ENCODE data around the gene LHPP. TPM values are rescaled to one million over a fixed set of nuclear protein-coding genes. Genes with fewer than 3 reads are reported as not detected.

LHPP gene
- total RNA-seq, 1 donor from 2014 or later: 8.6 TPM

GRCh38 chr10:124508070-124508667 lies 46.5 kb downstream of the LHPP start:
- Mint-ChIP-seq H3K9me3 (no peaks in the 10 kb centered on the region), H3K27ac (no peak overlapping the region), H3K4me1 (peaks cover 5% of the 10 kb centered on the region), H3K4me3 (no peak overlapping the region), H3K27me3 (no peaks in the 10 kb centered on the region), H3K36me3 (ENCODE audit: low read depth) (peaks cover 1% of the 10 kb centered on the region)
- intact Hi-C loops (cut with micrococcal nuclease): no loop called here
- DNase-seq: no peak

DNA sequence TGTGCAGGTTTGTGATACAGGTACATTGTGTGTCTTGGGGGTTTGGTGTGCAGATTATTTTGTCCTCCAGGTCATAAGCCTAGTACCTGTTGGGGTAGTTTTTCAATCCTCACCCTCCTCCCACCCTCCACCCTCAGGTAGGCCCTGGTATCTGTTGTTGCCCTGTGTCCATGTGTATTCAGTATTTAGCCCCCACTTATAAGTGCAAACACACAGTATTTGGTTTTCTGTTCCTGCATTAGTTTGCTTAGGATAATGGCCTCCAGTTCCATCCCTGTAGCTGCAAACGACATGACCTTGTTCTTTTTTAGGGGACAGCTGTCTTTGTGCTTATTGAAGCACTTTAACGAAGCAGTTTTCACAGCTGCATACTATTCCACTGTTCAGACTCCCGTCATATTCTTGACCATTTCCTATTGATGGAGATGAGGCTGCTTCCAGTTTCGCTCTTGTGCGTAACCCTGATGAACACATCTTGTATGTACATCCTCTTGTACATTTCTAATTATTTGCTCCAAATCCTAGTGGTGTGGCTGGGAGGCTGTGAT lies 47.4 kb downstream of the LHPP start:
- intact Hi-C loops (cut with micrococcal nuclease): no loop called here
- no peak for DNase-seq
- Mint-ChIP-seq H3K27me3 (no peaks in the 10 kb centered on the region), H3K4me3 (no peak overlapping the region), H3K36me3 (ENCODE audit: low read depth) (peaks cover 1% of the 10 kb centered on the region), H3K27ac (no peak overlapping the region), H3K4me1 (peaks cover 5% of the 10 kb centered on the region), H3K9me3 (no peaks in the 10 kb centered on the region)

DNA sequence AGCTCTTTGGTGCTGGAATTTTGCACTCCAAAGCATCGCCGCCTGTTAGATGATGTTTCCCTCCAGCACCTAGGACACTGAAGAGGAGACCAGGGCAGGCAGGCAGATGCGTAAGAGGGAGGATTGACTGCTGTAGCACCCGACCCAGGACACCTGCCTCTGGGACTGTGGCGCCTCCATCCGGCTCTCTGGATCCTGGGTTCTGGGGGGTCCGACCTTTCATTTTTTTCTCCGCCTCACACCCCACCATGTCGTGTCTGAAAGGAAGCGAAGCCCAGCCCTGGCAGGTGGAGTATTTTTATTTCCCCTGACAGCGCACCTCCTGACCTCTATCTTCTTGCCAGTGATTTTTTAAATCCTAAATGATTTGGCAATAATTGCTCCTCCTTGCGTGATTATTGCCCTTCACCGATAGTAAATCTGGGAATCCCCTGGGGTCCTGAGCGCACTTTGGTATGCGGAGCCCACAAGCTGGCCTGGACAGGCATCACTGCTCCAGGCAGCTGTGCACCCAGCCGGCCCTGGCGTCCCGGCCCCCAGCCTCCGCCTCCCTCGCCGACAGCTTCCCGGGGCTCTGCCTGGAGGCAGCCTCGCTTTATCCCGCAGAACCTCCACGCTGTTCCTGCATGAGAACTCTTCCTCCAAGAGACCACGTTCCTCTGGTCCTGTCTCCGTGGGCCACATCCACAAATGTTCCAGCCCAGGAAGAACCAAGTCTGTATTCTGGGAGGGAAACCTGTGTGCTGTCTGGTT lies 48.4 kb downstream of the LHPP start:
- Mint-ChIP-seq H3K4me1 (peaks cover 5% of the 10 kb centered on the region), H3K4me3 (no peak overlapping the region), H3K27ac (no peak overlapping the region), H3K9me3 (no peaks in the 10 kb centered on the region), H3K27me3 (no peaks in the 10 kb centered on the region), H3K36me3 (ENCODE audit: low read depth) (peaks cover 1% of the 10 kb centered on the region)
- intact Hi-C loops (cut with micrococcal nuclease): no loop called here
- DNase-seq: no peak

DNA sequence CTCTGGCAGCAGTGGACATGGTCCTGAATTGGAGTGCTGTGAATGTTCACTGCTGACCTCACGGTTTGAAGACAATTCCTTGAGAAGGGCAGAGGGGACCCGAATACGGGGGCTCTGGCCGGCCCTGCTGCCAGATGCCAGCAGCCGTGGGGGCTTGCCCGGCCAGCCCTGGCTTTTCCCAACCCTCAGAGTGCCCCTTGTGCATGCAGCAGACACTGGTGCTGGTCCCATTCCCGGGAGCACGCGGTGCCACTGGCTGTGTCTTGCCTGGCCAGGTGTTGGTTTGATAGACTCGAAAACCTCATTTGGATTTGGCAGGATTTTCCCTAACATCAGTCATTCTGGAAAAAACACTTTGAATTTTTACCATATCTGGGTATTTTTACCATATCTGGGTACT lies 49.1 kb downstream of the LHPP start:
- H3K9me3 Mint-ChIP-seq: no peaks in the 10 kb centered on the region
- H3K27me3 Mint-ChIP-seq: no peaks in the 10 kb centered on the region
- no peak for DNase-seq
- H3K27ac Mint-ChIP-seq: no peak overlapping the region
- no peak overlapping the region for H3K4me3 Mint-ChIP-seq
- peaks cover 1% of the 10 kb centered on the region for H3K36me3 Mint-ChIP-seq (ENCODE audit: low read depth)
- H3K4me1 Mint-ChIP-seq: peaks cover 5% of the 10 kb centered on the region
- intact Hi-C loops (cut with micrococcal nuclease): no loop called here

- Mint-ChIP-seq H3K4me1 (peaks cover 5% of the 10 kb centered on the region), H3K4me3 (no peak overlapping the region), H3K36me3 (ENCODE audit: low read depth) (peaks cover 1% of the 10 kb centered on the region), H3K27me3 (no peaks in the 10 kb centered on the region), H3K27ac (no peak overlapping the region), H3K9me3 (no peaks in the 10 kb centered on the region)
- DNase-seq: no peak
- intact Hi-C loops (cut with micrococcal nuclease): no loop called here
Observed at GRCh38 chr10:124511205-124512039, 49.8 kb downstream of the LHPP start.

- no peaks in the 10 kb centered on the region for H3K27me3 Mint-ChIP-seq
- no peak overlapping the region for H3K27ac Mint-ChIP-seq
- H3K4me3 Mint-ChIP-seq: no peak overlapping the region
- H3K9me3 Mint-ChIP-seq: no peaks in the 10 kb centered on the region
- H3K36me3 Mint-ChIP-seq (ENCODE audit: low read depth): peaks cover 1% of the 10 kb centered on the region
- DNase-seq: no peak
- peaks cover 5% of the 10 kb centered on the region for H3K4me1 Mint-ChIP-seq
- intact Hi-C loops (cut with micrococcal nuclease): no loop called here
Observed at GRCh38 chr10:124512040-124512428, 50.4 kb downstream of the LHPP start.

- Mint-ChIP-seq H3K27me3 (no peaks in the 10 kb centered on the region), H3K4me3 (no peak overlapping the region), H3K4me1 (peaks cover 5% of the 10 kb centered on the region), H3K9me3 (no peaks in the 10 kb centered on the region), H3K27ac (no peak overlapping the region), H3K36me3 (ENCODE audit: low read depth) (peaks cover 1% of the 10 kb centered on the region)
- no peak for DNase-seq
- intact Hi-C loops (cut with micrococcal nuclease): no loop called here
Observed at GRCh38 chr10:124512600-124512999, 51.0 kb downstream of the LHPP start.

- no peaks in the 10 kb centered on the region for H3K9me3 Mint-ChIP-seq
- H3K4me1 Mint-ChIP-seq: peaks cover 5% of the 10 kb centered on the region
- intact Hi-C loops (cut with micrococcal nuclease): no loop called here
- H3K27me3 Mint-ChIP-seq: no peaks in the 10 kb centered on the region
- H3K36me3 Mint-ChIP-seq (ENCODE audit: low read depth): peaks cover 1% of the 10 kb centered on the region
- no peak overlapping the region for H3K4me3 Mint-ChIP-seq
- H3K27ac Mint-ChIP-seq: no peak overlapping the region
- DNase-seq: no peak
Observed at GRCh38 chr10:124515244-124515970, 53.8 kb downstream of the LHPP start.

- no peaks in the 10 kb centered on the region for H3K9me3 Mint-ChIP-seq
- H3K27me3 Mint-ChIP-seq: no peaks in the 10 kb centered on the region
- no peak overlapping the region for H3K4me3 Mint-ChIP-seq
- DNase-seq: no peak
- peaks cover under 1% of the 10 kb centered on the region for H3K36me3 Mint-ChIP-seq (ENCODE audit: low read depth)
- H3K4me1 Mint-ChIP-seq: peaks cover 4% of the 10 kb centered on the region
- intact Hi-C loops (cut with micrococcal nuclease): no loop called here
- no peak overlapping the region for H3K27ac Mint-ChIP-seq
Observed at GRCh38 chr10:124516181-124516580, 54.6 kb downstream of the LHPP start.

DNA sequence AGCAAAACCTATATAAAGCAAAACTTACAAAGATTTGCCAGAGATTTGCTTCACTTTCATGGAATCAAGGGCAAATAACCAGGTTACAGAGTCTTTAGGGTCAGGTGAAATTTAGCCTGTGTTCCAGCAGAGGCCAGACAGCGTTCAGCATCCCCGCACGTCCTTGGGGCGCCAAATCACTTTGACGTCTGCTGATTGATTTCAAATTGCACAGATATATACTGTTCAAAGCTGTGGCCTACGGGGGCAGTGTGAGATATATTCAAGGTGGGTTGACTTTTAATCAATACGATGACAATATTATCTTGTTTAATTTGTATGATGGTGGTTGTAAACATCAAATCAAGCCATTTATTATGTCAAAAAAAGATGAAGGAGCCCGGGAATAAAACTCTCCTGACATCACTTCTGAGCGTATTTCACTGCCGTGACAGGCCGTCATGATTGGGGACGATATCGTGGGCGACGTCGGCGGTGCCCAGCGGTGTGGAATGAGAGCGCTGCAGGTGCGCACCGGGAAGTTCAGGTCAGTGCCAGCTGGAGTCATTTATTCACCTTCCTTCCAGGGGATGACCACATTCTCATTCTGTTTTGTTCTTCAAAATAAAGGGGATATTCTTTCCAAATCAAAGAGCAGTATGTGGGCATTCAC lies 55.2 kb downstream of the LHPP start:
- no peaks in the 10 kb centered on the region for H3K27me3 Mint-ChIP-seq
- peaks cover 1% of the 10 kb centered on the region for H3K4me1 Mint-ChIP-seq
- intact Hi-C loops (cut with micrococcal nuclease): no loop called here
- DNase-seq: no peak
- H3K36me3 Mint-ChIP-seq (ENCODE audit: low read depth): no peaks in the 10 kb centered on the region
- H3K9me3 Mint-ChIP-seq: no peaks in the 10 kb centered on the region
- no peak overlapping the region for H3K4me3 Mint-ChIP-seq
- H3K27ac Mint-ChIP-seq: no peak overlapping the region

- intact Hi-C loops (cut with micrococcal nuclease): no loop called here
- no peak overlapping the region for H3K4me3 Mint-ChIP-seq
- no peak overlapping the region for H3K27ac Mint-ChIP-seq
- H3K36me3 Mint-ChIP-seq (ENCODE audit: low read depth): no peaks in the 10 kb centered on the region
- no peaks in the 10 kb centered on the region for H3K27me3 Mint-ChIP-seq
- no peaks in the 10 kb centered on the region for H3K9me3 Mint-ChIP-seq
- H3K4me1 Mint-ChIP-seq: no peaks in the 10 kb centered on the region
- DNase-seq: no peak
Observed at GRCh38 chr10:124517461-124517860, 55.8 kb downstream of the LHPP start.

DNA sequence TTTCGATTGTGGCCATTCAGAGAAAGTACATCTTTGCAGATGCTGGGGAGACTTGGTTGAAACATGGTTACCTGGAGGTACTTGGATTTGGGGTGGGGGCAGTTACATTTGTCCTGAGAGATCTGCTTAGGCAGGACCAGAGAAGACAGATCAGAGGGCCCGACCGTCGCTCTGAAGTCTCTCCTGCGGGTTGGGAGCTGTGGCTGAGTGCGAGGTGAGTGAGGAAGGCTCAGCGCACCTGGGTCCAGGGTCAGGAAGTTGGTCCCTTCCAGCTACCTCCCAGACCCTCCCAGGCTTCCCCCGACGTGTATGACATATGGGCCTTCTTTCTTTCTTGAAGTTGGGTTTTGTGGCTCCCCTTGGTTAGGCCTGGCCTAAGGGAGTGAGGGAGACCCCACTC lies 56.3 kb downstream of the LHPP start:
- Mint-ChIP-seq H3K27me3 (no peaks in the 10 kb centered on the region), H3K4me3 (no peak overlapping the region), H3K9me3 (no peaks in the 10 kb centered on the region), H3K36me3 (ENCODE audit: low read depth) (no peaks in the 10 kb centered on the region), H3K4me1 (no peaks in the 10 kb centered on the region), H3K27ac (no peak overlapping the region)
- DNase-seq: no peak
- intact Hi-C loops (cut with micrococcal nuclease): no loop called here

GRCh38 chr10:124518366-124518765 lies 56.7 kb downstream of the LHPP start:
- H3K9me3 Mint-ChIP-seq: no peaks in the 10 kb centered on the region
- intact Hi-C loops (cut with micrococcal nuclease): no loop called here
- no peaks in the 10 kb centered on the region for H3K4me1 Mint-ChIP-seq
- no peaks in the 10 kb centered on the region for H3K36me3 Mint-ChIP-seq (ENCODE audit: low read depth)
- no peak for DNase-seq
- no peak overlapping the region for H3K4me3 Mint-ChIP-seq
- H3K27ac Mint-ChIP-seq: no peak overlapping the region
- no peaks in the 10 kb centered on the region for H3K27me3 Mint-ChIP-seq

All from activated CD4-positive, alpha-beta T cell treated with anti-CD3 and anti-CD28 coated beads, Interleukin-2, amount 10 ng/mL, durations not matched to agents 24 days and 14 days (primary cell).